ENCODE results near the gene DHX35.

The DHX35 gene

GRCh38 chr20:38961530-38962043, 557 bp upstream of the DHX35 start:
- Histone ChIP-seq H3K9ac (ENCODE audit: low read length) (peak overlapping the region; percentile 35), H3K9me3 (ENCODE audit: low read length) (no peaks in the 10 kb centered on the region), H3K27me3 (ENCODE audit: control insufficient read depth in 1 of 2, insufficient read depth in 2 of 2, low read length in 2 of 2) (no peaks in the 10 kb centered on the region), H3K4me1 (ENCODE audit: insufficient read depth, low read length) (peaks cover 16% of the 10 kb centered on the region), H3K27ac (ENCODE audit: low read depth, low read length) (peak overlapping the region; percentile 45), H3K4me3 (ENCODE audit: low read depth in 1 of 2, low read length in 2 of 2) (peak overlapping the region; percentile 94), H3K36me3 (ENCODE audit: insufficient read depth, low read length) (no peaks in the 10 kb centered on the region)

- H3K9me3 ChIP-seq (ENCODE audit: low read length): no peaks in the 10 kb centered on the region
Observed at GRCh38 chr20:38962928-38963401, 821 bp downstream of the DHX35 start.

DNA sequence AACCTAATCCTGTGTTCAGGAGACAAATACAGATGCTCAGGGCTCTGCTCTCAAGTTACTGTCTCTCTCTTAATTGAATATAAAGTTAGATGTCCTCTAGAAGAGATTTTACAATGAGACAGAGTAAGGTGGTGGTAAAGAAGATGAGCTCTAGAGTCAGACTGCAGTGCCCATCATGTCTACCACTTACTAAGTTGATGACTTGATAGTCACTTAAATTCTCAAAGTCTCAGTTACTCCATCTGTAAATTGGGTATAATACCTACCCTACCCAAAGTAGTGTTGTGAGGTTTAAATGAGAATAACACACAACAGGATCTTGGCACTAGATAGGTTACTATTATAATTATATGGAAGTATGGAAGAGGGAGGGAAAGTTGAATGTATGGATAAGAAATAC, 1.6 kb downstream of the DHX35 start:
- Histone ChIP-seq H3K4me1 (ENCODE audit: insufficient read depth, low read length) (peaks cover 25% of the 10 kb centered on the region), H3K27me3 (ENCODE audit: control insufficient read depth in 1 of 2, insufficient read depth in 2 of 2, low read length in 2 of 2) (no peaks in the 10 kb centered on the region), H3K9ac (ENCODE audit: low read length) (no peak overlapping the region), H3K36me3 (ENCODE audit: insufficient read depth, low read length) (no peaks in the 10 kb centered on the region), H3K4me3 (ENCODE audit: low read depth in 1 of 2, low read length in 2 of 2) (no peak overlapping the region), H3K27ac (ENCODE audit: low read depth, low read length) (no peak overlapping the region), H3K9me3 (ENCODE audit: low read length) (no peaks in the 10 kb centered on the region)

More at GRCh38 chr20:38962928-38963401, 821 bp downstream of the DHX35 start:
- Histone ChIP-seq H3K27me3 (ENCODE audit: control insufficient read depth in 1 of 2, insufficient read depth in 2 of 2, low read length in 2 of 2) (no peaks in the 10 kb centered on the region), H3K9ac (ENCODE audit: low read length) (peak overlapping the region; percentile 94), H3K27ac (ENCODE audit: low read depth, low read length) (peak overlapping the region; percentile 83), H3K4me1 (ENCODE audit: insufficient read depth, low read length) (peaks cover 20% of the 10 kb centered on the region), H3K4me3 (ENCODE audit: low read depth in 1 of 2, low read length in 2 of 2) (peak overlapping the region; percentile 94), H3K36me3 (ENCODE audit: insufficient read depth, low read length) (no peaks in the 10 kb centered on the region)

DNA sequence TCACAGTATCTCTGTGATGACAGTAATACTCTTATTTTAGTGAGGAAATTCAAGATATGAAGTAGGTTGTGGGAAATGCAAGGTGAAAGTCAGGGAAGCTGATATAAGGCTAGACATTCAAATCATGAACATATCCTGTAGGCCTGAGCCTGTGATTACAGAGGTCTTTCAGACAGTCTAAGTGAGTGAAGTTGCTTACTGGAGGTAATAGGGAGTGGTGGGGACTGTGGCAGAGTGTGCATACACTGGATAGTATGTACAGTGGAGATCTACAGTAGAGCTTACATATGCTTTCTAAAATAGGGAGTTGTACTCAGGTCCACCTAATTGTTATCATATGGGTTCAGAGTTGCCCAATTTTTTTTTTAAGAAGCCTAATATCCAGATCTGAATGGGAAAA, 3.1 kb downstream of the DHX35 start:
- no peak overlapping the region for H3K4me3 ChIP-seq (ENCODE audit: low read depth in 1 of 2, low read length in 2 of 2)
- peaks cover 7% of the 10 kb centered on the region for H3K36me3 ChIP-seq (ENCODE audit: insufficient read depth, low read length)
- no peaks in the 10 kb centered on the region for H3K27me3 ChIP-seq (ENCODE audit: control insufficient read depth in 1 of 2, insufficient read depth in 2 of 2, low read length in 2 of 2)
- no peaks in the 10 kb centered on the region for H3K9me3 ChIP-seq (ENCODE audit: low read length)
- H3K4me1 ChIP-seq (ENCODE audit: insufficient read depth, low read length): peaks cover 41% of the 10 kb centered on the region
- H3K27ac ChIP-seq (ENCODE audit: low read depth, low read length): no peak overlapping the region
- no peak overlapping the region for H3K9ac ChIP-seq (ENCODE audit: low read length)

GRCh38 chr20:38968090-38968489, 5.9 kb downstream of the DHX35 start:
- H3K9ac ChIP-seq (ENCODE audit: low read length): no peak overlapping the region
- peaks cover 39% of the 10 kb centered on the region for H3K4me1 ChIP-seq (ENCODE audit: insufficient read depth, low read length)
- peaks cover 12% of the 10 kb centered on the region for H3K36me3 ChIP-seq (ENCODE audit: insufficient read depth, low read length)
- H3K4me3 ChIP-seq (ENCODE audit: low read depth in 1 of 2, low read length in 2 of 2): no peak overlapping the region
- H3K27ac ChIP-seq (ENCODE audit: low read depth, low read length): peak overlapping the region; percentile 66
- no peaks in the 10 kb centered on the region for H3K9me3 ChIP-seq (ENCODE audit: low read length)
- no peaks in the 10 kb centered on the region for H3K27me3 ChIP-seq (ENCODE audit: control insufficient read depth in 1 of 2, insufficient read depth in 2 of 2, low read length in 2 of 2)

GRCh38 chr20:38969708-38970107, 7.6 kb downstream of the DHX35 start:
- Histone ChIP-seq H3K9ac (ENCODE audit: low read length) (no peak overlapping the region), H3K27me3 (ENCODE audit: control insufficient read depth in 1 of 2, insufficient read depth in 2 of 2, low read length in 2 of 2) (no peaks in the 10 kb centered on the region), H3K36me3 (ENCODE audit: insufficient read depth, low read length) (peaks cover 12% of the 10 kb centered on the region), H3K4me3 (ENCODE audit: low read depth in 1 of 2, low read length in 2 of 2) (no peak overlapping the region), H3K9me3 (ENCODE audit: low read length) (no peaks in the 10 kb centered on the region), H3K4me1 (ENCODE audit: insufficient read depth, low read length) (peaks cover 45% of the 10 kb centered on the region), H3K27ac (ENCODE audit: low read depth, low read length) (peak overlapping the region; percentile 66)

DNA sequence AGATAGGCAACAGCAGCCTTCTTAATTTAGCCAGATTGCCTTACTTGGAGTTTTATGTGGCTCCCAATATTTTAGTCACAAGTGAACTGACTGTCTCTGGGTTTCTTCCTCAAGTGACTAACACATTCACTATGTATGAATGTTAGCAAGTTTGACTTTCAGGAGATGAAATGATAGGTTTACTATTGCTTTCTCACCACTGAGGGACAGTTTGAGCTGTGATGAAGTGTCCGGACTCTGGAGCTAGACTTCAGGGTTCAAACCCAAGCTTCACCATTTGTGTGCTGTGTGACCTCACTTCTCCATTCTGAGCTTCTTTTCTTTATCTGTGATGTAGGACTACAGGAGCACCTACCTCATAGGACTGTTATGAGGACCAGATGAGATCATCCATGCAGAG, 8.2 kb downstream of the DHX35 start:
- Histone ChIP-seq H3K36me3 (ENCODE audit: insufficient read depth, low read length) (peaks cover 12% of the 10 kb centered on the region), H3K4me1 (ENCODE audit: insufficient read depth, low read length) (peaks cover 45% of the 10 kb centered on the region), H3K27ac (ENCODE audit: low read depth, low read length) (peak overlapping the region; percentile 65), H3K4me3 (ENCODE audit: low read depth in 1 of 2, low read length in 2 of 2) (no peak overlapping the region), H3K9ac (ENCODE audit: low read length) (no peak overlapping the region), H3K27me3 (ENCODE audit: control insufficient read depth in 1 of 2, insufficient read depth in 2 of 2, low read length in 2 of 2) (no peaks in the 10 kb centered on the region), H3K9me3 (ENCODE audit: low read length) (no peaks in the 10 kb centered on the region)

DNA sequence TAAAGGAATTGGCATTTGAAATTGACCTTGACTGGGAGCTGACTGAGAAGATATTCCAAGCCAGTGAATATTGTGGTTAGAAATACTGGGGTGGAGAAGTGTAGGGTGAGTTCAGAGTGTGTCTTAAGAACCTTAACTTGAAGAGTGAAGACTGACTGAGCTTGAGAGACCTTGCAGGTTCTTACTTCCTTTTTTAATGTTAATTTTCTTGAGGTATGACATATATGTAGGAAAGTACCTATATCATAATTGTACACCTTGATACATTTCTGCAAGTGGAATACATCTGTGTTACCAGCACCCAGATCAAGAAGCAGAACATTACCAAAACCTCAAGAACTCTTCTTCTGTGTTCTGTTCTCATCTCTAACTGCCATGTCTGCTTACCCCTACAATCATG, 11.0 kb downstream of the DHX35 start:
- no peaks in the 10 kb centered on the region for H3K9me3 ChIP-seq (ENCODE audit: low read length)
- H3K9ac ChIP-seq (ENCODE audit: low read length): no peak overlapping the region
- H3K36me3 ChIP-seq (ENCODE audit: insufficient read depth, low read length): peaks cover 12% of the 10 kb centered on the region
- H3K4me3 ChIP-seq (ENCODE audit: low read depth in 1 of 2, low read length in 2 of 2): no peak overlapping the region
- peaks cover 45% of the 10 kb centered on the region for H3K4me1 ChIP-seq (ENCODE audit: insufficient read depth, low read length)
- peak overlapping the region; percentile 68 for H3K27ac ChIP-seq (ENCODE audit: low read depth, low read length)
- H3K27me3 ChIP-seq (ENCODE audit: control insufficient read depth in 1 of 2, insufficient read depth in 2 of 2, low read length in 2 of 2): no peaks in the 10 kb centered on the region

- H3K36me3 ChIP-seq (ENCODE audit: insufficient read depth, low read length): peaks cover 12% of the 10 kb centered on the region
- no peak overlapping the region for H3K9ac ChIP-seq (ENCODE audit: low read length)
- H3K27ac ChIP-seq (ENCODE audit: low read depth, low read length): peak overlapping the region; percentile 68
Observed at GRCh38 chr20:38973645-38974044, 11.5 kb downstream of the DHX35 start.

DNA sequence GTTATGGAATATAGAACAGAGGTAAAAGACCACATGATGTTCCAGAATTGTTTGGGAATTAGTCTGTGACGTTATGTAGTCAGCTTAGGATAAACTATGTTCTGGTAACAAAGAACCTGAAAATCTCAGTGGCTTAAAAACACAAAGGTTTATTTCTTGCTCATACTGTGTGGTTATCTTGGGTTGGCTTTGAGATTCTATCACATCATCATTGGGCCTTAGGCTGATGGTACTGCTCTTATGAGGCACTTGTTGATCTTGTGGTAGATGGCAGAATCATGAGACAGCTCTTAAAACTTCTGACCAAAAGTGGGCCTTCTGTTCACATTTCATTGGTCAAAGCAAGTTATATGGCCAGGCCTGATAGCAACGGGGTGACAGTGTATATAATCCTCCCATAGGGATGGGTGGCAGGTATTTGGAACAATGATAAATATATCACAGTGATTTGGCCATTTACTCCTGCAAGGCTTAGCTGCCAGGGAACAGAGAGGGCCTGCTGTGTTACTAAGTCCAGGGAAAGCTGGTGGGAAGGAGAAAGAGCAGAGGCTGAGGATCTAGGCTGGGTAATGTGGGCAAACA, 13.5 kb downstream of the DHX35 start:
- peak overlapping the region; percentile 42 for H3K27ac ChIP-seq (ENCODE audit: low read depth, low read length)
- no peak overlapping the region for H3K9ac ChIP-seq (ENCODE audit: low read length)
- no peaks in the 10 kb centered on the region for H3K9me3 ChIP-seq (ENCODE audit: low read length)
- peaks cover 39% of the 10 kb centered on the region for H3K4me1 ChIP-seq (ENCODE audit: insufficient read depth, low read length)
- no peaks in the 10 kb centered on the region for H3K27me3 ChIP-seq (ENCODE audit: control insufficient read depth in 1 of 2, insufficient read depth in 2 of 2, low read length in 2 of 2)
- H3K36me3 ChIP-seq (ENCODE audit: insufficient read depth, low read length): peaks cover 5% of the 10 kb centered on the region
- no peak overlapping the region for H3K4me3 ChIP-seq (ENCODE audit: low read depth in 1 of 2, low read length in 2 of 2)

More at GRCh38 chr20:38973645-38974044, 11.5 kb downstream of the DHX35 start:
- H3K9me3 ChIP-seq (ENCODE audit: low read length): no peaks in the 10 kb centered on the region
- H3K27me3 ChIP-seq (ENCODE audit: control insufficient read depth in 1 of 2, insufficient read depth in 2 of 2, low read length in 2 of 2): no peaks in the 10 kb centered on the region
- peaks cover 46% of the 10 kb centered on the region for H3K4me1 ChIP-seq (ENCODE audit: insufficient read depth, low read length)
- H3K4me3 ChIP-seq (ENCODE audit: low read depth in 1 of 2, low read length in 2 of 2): no peak overlapping the region

DNA sequence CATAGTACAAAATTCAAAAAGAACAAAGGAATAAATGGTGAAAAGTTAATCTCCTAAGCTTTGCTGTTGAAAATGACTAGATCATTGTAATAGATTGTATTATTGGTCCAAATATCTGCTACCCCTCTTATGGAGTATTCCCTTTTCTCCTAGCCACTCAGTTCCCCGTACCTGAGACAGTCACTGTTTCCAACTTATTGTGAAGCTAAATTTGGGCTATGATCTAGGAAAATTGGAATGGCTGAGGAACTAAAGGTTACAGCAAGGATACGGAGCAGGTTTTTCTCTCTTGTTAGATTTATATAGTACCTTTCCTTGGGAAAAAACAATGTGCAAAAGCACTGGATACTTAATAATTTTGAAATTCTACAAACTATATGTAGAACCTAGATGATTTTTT, 17.3 kb downstream of the DHX35 start:
- H3K4me1 ChIP-seq (ENCODE audit: insufficient read depth, low read length): peaks cover 22% of the 10 kb centered on the region
- H3K9me3 ChIP-seq (ENCODE audit: low read length): no peaks in the 10 kb centered on the region
- no peak overlapping the region for H3K9ac ChIP-seq (ENCODE audit: low read length)
- H3K4me3 ChIP-seq (ENCODE audit: low read depth in 1 of 2, low read length in 2 of 2): no peak overlapping the region
- H3K36me3 ChIP-seq (ENCODE audit: insufficient read depth, low read length): no peaks in the 10 kb centered on the region
- no peaks in the 10 kb centered on the region for H3K27me3 ChIP-seq (ENCODE audit: control insufficient read depth in 1 of 2, insufficient read depth in 2 of 2, low read length in 2 of 2)
- no peak overlapping the region for H3K27ac ChIP-seq (ENCODE audit: low read depth, low read length)

DNA sequence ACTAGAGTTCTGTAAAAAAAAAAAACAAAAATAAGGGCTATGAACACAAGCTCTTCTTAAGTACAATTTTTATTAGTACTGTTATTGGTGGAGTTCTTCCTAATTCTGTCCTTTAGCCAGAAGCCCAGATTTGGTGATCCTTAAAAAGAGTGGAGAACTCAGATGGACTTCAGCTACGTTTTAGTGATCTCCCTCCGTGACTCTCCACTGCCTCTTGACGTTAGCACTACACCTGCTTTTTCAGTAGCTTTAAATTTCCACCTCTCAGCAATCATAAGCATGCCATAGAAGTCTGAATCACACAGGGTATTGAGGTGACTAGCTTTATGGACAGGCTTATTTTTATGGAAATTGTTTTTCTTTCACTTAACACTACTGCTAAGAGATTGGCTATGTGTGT, 17.7 kb downstream of the DHX35 start:
- Histone ChIP-seq H3K27ac (ENCODE audit: low read depth, low read length) (no peak overlapping the region), H3K4me3 (ENCODE audit: low read depth in 1 of 2, low read length in 2 of 2) (no peak overlapping the region), H3K9me3 (ENCODE audit: low read length) (no peaks in the 10 kb centered on the region), H3K27me3 (ENCODE audit: control insufficient read depth in 1 of 2, insufficient read depth in 2 of 2, low read length in 2 of 2) (no peaks in the 10 kb centered on the region), H3K36me3 (ENCODE audit: insufficient read depth, low read length) (no peaks in the 10 kb centered on the region), H3K4me1 (ENCODE audit: insufficient read depth, low read length) (peaks cover 24% of the 10 kb centered on the region), H3K9ac (ENCODE audit: low read length) (peak overlapping the region; percentile 10)
